NOMO-1 treated with DMSO at 0.1 percent for 48 hours (cell line): ENCODE data around the gene OR51G1.
"Not testable (repeated sequence)": the region's sequence is repeated elsewhere in the genome, so short reads cannot be mapped to it uniquely, and the experiment has no call there.

ENCODE experiments used
- DNase-seq: peaks from one replicate; lab custom pipeline; 2025; ENCODE audit not compliant: unreplicated experiment; lab: John Stamatoyannopoulos, UW

Gene OR51G1

GRCh38 chr11:4924239-4924638, at the start of gene OR51G1:
Gene OR51G1, minus strand, starts transcription at chr11:4924339. Its CDS starts 0 bp downstream, at chr11:4924339.
- DNase-seq: no peak

GRCh38 chr11:4962816-4963215, 38.7 kb upstream of the OR51G1 start:
- DNase-seq: no peak

DNA sequence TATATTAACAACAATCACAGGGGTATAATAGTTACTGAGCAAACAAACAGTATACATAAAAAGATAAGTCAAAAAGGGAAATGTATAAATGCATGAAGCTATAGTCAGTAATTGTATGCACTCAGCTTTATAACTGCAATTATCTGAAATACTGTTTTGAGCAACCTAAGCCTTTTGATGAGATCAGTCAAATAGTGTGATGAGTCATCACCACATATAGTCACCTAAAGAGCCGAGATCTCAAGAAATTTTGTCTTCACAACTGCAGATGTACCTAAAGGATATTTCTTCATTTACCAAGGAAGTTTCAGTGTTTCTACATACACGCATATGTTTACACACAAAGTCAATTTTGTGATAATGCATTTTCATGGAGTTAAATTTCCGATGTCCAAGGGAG, 36.7 kb upstream of the OR51G1 start:
- DNase-seq: no peak

GRCh38 chr11:4957396-4957795, 33.3 kb upstream of the OR51G1 start:
- no peak for DNase-seq

DNA sequence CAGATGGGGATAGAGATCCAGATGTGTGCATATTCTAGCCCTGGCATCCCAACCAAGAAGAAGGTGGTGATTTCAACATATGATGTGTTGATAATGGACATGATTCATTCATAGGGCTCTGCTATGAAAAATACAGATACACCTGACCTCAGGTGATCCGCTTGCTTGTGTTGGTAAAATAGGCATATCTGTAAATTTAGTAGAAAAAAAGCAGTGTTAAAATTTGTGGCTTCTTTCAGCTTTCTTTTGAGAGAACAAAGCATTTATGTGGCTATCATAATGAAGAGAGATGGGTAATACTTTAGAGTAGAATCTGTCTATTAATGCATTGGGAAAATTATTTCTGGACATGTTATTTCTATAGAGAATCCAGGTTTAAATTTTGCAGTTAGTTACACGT, 31.5 kb upstream of the OR51G1 start, which contains the start of gene OR51A2:
Gene OR51A2 (minus strand): TSS at position 101 of the 400 bp plus-strand sequence. CDS start 0 bp downstream, at position 101.
- DNase-seq: not testable (repeated sequence)

GRCh38 chr11:4947505-4947904, 23.4 kb upstream of the OR51G1 start, which contains the start of gene OR51A4:
Gene OR51A4, minus strand, starts transcription at chr11:4947605. Its CDS starts 505 bp downstream, at chr11:4947100.
- DNase-seq: no peak

GRCh38 chr11:4936745-4937144, 12.6 kb upstream of the OR51G1 start:
- no peak for DNase-seq

GRCh38 chr11:4932751-4933150, 8.6 kb upstream of the OR51G1 start:
- no peak for DNase-seq

DNA sequence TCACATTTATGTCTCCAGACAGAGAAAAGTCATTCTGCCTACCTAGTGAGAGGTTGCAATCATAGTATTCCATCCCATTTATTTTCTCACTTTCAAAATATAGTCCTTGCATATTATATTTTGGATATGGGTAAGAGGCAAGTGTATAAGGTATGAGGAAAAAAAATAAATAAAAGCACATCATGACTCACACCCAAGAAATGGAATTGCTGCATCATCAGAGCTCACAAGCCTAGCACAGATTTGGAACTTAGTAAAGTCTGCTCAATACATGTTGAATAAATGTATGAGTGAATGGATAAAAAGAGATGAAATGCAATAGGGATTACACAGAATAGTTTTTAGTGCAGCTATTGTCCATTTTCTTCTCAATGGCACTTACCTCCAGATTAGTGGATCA, 2.5 kb upstream of the OR51G1 start:
- DNase-seq: no peak

- no peak for DNase-seq
These were observed 1.8 kb downstream of the OR51G1 start for GRCh38 chr11:4922304-4922703.

DNA sequence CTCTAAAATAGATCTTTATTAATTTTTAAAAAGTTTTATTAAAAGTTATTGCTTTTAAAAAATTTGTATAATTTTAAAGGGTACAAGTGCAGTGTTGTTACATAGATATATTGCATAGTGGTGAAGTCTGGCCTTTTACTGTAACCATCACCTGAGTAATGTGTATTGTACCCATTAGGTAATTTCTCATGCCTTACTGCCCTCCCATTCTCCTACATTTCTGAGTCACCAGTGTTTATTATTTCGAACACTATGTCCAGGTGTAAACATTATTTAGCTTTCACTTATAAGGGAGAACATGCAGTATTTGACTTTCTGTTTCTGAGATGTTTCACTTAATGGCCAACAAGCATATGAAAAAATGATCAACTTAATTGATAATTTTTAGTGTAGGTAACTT, 2.3 kb downstream of the OR51G1 start:
- no peak for DNase-seq

- no peak for DNase-seq
These were observed 4.9 kb downstream of the OR51G1 start, which contains the start of gene OR51G2 for GRCh38 chr11:4919250-4919649. Gene OR51G2, minus strand, starts transcription at chr11:4919350. Its CDS starts 3,687 bp downstream, at chr11:4915663.

DNA sequence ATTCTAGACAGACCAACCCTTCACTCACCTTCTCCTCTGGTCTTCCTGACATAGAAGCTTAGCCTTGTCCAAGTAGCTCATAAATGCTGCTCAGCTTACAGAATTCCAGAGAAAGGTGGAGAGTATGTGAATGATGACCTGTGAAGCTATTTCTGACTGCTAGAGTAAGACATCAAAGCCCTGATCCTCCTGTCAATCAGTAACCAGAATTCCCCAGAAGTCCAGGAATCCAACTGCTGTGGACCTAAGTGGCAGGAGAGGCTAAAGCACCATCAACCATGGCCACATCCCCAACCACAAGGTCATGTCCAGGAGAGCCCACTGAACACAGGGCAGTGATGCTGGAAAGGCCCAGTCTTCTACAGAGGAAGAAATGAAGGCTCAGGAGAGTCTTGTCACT, 7.6 kb downstream of the OR51G1 start:
- no peak for DNase-seq

GRCh38 chr11:4903484-4903883, 20.7 kb downstream of the OR51G1 start, which contains the start of gene OR51A7:
Gene OR51A7, plus strand, starts transcription at chr11:4903783. Its CDS starts 3,587 bp downstream, at chr11:4907370.
- no peak for DNase-seq

GRCh38 chr11:4891996-4892640, 32.0 kb downstream of the OR51G1 start:
- DNase-seq: no peak

- DNase-seq: no peak
These were observed 33.9 kb downstream of the OR51G1 start for GRCh38 chr11:4890279-4890678.

GRCh38 chr11:4887591-4887990, 36.5 kb downstream of the OR51G1 start:
- no peak for DNase-seq

DNA sequence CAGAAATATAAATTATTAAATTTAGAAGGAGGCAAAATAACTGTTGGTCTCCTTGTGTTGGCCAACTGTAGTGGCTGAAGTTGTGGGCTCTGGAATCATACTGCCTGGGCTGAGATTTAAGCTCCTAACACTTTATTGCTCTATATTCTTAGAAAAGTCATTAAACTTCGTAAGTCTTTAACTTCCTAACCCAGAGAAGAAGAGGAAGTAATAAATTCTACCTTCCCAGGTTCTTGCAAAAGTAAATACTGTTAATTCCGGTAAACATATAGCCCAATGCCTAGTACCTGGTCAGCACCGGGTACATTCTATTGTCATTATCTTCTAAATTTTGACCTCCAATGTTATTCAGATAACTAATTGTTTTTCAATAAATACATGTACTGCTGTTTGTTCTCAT, 38.0 kb downstream of the OR51G1 start:
- DNase-seq: no peak

DNA sequence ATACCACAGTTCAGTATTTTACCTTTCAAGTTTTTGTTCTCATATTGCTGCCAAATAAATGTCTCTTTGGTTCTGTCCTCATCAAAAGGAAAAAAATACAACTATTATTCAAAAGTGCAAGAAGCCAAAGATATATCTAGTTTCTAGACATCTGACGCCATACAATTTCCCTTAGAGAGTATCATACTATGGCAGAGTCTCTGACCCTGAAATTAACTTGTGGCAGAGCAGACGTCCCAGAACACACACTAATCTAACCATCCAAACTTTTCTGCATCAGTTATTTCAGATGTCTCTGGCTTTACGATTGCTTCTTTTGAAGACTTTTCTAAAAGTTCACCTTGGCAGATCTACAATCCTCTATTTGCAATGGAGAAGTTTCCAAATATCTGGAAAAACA, 39.8 kb downstream of the OR51G1 start:
- no peak for DNase-seq

DNA sequence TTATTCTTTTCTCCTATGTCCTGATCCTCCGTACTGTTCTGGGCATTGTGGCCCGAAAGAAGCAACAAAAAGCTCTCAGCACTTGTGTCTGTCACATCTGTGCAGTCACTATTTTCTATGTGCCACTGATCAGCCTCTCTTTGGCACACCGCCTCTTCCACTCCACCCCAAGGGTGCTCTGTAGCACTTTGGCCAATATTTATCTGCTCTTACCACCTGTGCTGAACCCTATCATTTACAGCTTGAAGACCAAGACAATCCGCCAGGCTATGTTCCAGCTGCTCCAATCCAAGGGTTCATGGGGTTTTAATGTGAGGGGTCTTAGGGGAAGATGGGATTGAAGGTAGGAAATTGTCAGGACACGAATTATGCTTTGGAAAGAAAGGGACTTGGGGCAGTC, 41.6 kb downstream of the OR51G1 start:
- DNase-seq: no peak

DNA sequence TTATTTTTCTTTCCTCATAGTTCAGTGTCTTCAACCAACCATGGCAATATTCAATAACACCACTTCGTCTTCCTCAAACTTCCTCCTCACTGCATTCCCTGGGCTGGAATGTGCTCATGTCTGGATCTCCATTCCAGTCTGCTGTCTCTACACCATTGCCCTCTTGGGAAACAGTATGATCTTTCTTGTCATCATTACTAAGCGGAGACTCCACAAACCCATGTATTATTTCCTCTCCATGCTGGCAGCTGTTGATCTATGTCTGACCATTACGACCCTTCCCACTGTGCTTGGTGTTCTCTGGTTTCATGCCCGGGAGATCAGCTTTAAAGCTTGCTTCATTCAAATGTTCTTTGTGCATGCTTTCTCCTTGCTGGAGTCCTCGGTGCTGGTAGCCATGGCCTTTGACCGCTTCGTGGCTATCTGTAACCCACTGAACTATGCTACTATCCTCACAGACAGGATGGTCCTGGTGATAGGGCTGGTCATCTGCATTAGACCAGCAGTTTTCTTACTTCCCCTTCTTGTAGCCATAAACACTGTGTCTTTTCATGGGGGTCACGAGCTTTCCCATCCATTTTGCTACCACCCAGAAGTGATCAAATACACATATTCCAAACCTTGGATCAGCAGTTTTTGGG, 42.2 kb downstream of the OR51G1 start, which contains the start of gene OR51T1:
Gene OR51T1 (plus strand): TSS at position 41 of the 641 bp plus-strand sequence. CDS start 0 bp downstream, at position 41.
- DNase-seq: no peak

DNA sequence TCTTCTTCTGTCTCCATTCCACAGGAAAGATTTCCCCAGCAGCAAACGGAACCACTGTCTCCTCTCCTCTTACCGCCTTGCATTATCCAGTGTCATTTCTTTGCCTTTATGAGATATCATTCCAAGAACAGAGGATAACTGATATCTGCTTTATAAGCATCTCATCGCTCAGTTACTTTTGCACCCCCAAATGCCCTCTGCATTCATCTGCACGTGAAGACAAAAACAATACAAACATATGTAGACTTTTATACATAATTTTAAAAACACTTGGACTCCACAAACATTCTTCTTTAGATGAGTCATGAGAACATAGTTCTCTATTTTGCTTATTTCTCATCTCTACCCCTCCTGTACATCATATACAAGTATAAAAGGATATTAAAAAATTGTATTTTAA, 43.0 kb downstream of the OR51G1 start:
- DNase-seq: no peak
